HuH-7.5 (cell line): Measurements from ENCODE around the gene ABCB1.
"Not testable (repeated sequence)": the region's sequence is repeated elsewhere in the genome, so short reads cannot be mapped to it uniquely, and the experiment has no call there.

Experiments
- DNase-seq: peaks from one replicate; pipeline ENCODE4 v3.0.0; 2011; ENCODE audit warnings: low spot score

The ABCB1 gene

GRCh38 chr7:87574630-87575029 is 26.1 kb downstream of the ABCB1 start:
- no peak for DNase-seq

- not testable (repeated sequence) for DNase-seq
Observed at GRCh38 chr7:87572513-87572912, 28.2 kb downstream of the ABCB1 start.

DNA sequence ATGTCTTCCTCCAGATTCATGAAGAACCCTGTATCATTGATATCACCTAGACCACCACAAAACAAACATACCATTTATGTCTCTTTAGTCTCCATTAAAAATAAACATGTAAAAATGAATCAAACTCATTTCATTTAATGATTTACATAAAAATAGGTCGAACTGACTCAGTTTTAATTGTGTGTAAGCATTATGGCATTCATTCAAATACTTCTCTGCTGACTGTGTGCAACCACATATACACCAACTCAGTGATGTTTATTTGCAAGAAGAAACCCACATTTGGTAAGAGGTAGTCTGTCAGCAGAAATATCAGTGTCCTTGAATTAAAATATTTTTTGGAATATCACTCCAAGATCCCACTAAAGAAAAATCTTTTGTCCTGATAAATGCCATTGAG is 30.5 kb downstream of the ABCB1 start:
- no peak for DNase-seq

DNA sequence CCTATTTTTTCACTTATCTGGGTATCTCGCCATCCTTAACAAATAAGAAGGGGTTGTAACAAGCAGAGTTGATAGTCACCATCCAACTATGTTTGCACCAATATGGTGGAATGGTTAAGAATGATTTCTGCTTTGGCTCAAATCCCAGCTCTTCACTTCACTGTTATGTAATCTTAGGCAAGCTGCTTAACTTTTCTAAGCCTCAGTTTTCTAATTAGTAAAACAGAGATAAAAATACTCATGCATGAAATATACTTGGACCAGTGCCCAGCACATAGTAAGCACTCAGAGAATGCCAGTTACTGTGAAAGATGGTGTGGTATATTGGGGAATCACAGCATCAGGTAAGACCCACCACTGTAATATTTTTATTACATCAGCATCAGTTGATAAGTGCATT is 33.6 kb downstream of the ABCB1 start:
- no peak for DNase-seq

- no peak for DNase-seq
Observed at GRCh38 chr7:87566311-87566900, 34.3 kb downstream of the ABCB1 start.

- DNase-seq, result no peak
Observed at GRCh38 chr7:87565877-87566276, 34.8 kb downstream of the ABCB1 start.

DNA sequence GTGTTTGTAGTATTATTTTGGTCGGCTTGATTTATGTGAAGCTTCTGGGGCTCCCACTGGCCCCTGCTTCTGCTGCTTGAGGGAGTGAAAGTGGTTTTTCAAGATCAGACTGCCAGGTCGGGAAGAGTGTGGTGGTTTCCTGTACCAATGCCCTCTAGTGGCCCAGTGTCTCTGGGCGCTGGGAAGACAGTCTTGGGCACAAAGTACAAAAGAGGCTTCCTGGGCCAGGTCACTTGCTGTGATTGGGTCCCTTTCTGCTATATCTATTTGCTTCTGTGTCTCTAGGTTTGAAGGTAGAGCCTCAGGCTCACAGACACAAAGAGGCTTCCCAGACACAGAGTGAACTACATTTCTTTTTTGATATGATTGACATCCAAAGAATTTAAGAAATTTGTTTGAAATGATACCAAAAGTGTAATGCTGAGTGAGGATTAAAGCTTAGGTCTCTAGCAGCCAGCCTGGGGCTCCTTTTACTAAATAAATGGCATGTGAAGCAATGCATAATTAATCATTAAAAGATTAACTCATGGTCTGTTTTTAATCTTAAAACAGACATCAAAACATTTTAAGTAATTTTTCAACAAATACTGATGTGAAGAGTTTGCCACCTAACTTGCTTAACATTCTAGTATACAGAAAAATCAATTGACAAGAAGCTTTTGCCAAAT is 36.3 kb downstream of the ABCB1 start:
- DNase-seq, result peak; percentile 20

DNA sequence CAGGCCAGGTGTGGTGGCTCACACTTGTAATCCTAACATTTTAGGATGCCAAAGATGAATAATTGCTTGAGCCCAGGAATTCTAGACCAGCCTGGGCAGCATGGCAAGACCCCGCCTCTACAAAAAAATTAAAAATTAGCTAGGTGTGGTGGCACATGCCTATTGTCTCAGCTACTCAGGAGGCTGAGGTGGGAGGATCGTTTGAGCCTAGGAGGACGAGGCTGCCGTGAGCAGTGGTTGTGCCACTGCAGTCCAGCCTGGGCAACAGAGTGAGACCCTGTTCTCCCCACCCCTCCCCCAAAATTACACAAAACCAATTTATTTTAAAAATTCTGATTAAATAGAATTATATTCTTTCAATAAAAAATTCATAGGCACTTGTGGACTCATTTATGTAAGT is 39.0 kb downstream of the ABCB1 start:
- no peak for DNase-seq

- no peak for DNase-seq
Observed at GRCh38 chr7:87561102-87561501, 39.6 kb downstream of the ABCB1 start.

DNA sequence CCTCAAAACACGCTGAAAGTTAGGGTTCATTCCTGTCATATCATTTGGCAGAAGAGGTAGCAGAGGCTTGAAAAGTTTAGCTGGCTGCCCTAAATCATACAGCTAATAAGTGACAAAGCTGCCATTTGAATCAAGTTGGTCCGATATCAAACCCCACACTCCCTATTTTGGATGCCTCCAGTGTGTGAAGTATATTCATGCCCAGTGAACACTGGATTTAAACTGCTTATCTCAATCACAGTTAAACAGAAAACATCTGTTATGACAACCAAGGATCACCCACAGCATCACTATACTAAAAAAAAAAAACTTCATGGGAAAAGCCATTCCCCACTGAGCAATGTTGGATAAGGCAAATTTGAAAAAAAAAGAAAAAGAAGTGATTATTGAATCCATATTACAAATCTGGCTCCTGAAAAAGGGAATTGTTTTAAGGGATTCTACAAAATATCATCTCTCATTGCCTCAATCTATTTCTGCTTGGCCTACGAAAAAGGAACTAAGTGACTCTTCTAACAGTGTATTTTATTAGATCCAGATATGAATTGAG is 48.3 kb downstream of the ABCB1 start:
- no peak for DNase-seq

- DNase-seq, result no peak
Observed at GRCh38 chr7:87548123-87548919, 52.4 kb downstream of the ABCB1 start.

DNA sequence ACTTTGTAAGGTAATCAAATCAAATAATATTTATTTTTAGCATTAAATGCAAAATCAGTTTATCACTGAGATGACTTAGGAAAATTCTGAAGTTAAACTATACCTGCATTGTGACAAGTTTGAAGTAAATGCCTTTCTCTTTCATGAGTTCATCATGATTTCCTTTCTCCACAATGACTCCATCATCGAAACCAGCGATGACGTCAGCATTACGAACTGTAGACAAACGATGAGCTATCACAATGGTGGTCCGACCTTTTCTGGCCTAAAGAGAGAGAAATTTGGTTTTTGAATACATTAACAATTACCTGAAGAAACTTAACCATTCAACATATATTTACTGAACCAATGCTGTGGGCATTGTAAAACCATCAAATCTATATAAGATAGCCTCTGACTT is 54.9 kb downstream of the ABCB1 start:
- DNase-seq, result no peak

DNA sequence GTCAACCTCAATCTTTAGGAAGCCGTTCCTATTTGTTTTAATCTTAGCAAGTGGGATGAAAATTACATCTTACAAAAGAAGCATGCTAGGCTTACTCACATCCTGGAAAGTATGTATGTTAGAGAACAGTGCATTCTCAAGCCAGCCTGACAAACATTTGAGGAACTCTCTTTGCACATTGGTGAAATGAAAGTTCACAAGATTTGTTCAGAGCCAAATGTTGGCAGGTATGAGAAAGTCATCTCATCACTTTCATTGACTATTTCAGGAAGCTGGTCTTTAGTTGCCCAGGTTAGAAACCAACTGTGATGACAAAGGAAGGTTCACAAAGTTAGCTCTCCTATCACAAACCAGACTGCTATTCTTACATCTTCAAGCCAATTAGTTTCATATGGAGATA is 57.1 kb downstream of the ABCB1 start:
- no peak for DNase-seq

DNA sequence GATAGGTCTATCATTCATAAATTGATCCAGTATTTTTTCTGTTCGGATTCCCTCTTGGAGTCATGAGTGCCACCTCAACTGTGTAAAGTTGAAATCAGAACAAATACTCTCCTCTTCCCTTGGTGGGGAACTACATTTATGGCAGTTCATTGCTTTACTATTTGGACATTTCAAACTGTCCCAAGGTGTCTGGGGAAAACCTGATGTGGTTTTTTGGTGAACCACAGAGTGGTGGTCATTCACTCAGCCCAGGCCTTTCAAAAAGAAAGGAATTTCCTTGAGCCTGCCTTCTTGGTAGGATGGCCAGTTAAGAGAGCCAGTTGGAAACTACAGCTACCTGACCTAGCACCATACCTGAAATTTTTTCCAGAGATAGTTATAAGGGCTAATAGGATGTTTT is 59.0 kb downstream of the ABCB1 start:
- DNase-seq, result no peak

DNA sequence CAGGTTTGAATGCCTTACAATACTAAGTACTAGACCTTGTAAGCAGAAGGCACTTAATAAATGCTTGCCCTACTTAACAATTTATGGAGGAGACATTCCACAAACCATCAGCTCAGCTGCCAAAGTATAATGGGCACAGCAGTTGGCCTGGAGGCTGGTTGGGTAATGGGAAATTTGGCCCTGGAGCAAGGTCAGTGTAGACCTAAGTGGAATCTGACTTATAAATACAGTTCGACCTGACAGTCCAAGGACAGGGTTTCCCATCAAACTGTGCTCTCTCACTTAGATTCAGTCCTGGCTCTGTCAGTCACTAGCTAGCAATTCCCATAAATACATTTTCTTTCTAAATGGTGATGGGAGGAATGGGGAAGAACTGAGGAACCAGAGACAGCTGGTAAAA is 62.6 kb downstream of the ABCB1 start:
- no peak for DNase-seq

DNA sequence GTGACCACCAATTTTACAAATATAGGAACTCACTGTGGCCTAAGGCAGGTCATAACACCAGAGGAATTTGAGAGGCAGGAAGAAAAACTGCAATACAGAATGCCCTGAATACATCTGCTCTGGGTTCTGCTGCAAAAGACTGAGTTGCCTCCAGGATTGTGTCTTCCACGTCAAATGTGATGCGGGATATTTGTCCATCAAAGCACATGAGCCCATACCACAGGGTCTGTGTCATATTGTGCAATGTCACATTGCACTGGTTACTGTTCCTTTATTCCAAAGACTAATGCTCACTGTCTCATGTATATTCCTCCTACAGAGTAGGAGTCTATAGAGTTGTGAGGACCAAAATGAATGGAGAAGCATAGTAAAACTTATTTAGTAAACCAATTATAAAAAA is 66.6 kb downstream of the ABCB1 start:
- DNase-seq, result no peak

GRCh38 chr7:87530126-87530525 is 70.6 kb downstream of the ABCB1 start:
- DNase-seq, result no peak

DNA sequence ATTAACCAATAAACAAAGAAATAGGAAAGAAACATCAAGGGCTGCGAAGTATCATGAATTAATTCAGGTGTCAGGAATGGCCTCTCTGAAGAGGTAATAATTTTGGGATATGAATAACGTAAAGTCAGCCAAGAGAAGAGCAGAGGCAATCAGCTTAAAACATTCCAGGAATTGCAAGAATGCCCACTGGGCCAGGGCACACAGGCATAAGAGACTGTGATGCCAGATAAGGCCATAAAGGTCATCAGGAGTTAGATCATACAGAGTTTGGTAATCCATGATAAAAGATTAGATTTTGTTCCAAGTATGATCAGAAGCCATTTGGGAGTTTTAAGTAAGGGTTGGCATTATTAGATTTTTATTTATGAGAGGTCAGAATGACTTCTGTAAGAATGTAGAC is 72.0 kb downstream of the ABCB1 start:
- DNase-seq, result no peak

GRCh38 chr7:87518735-87519134 is 81.9 kb downstream of the ABCB1 start:
- DNase-seq, result no peak

DNA sequence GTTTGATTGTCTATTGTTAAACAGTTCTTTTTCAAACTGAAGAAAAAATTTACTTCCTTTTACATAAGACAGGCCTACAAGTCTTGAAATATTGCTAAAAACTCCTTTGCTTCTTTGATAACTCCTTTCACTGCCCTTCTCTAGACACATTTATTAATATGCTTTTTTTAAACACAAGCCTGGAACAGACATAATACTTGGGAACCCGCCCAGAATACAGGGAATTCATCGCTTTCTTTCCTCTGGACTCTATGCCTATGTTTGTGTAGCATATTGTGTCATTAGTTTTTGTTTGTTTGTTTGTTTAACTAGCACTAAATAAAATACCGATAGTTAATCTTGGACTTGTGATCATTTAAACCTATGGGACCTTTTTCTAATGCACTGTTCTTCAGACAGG is 82.8 kb downstream of the ABCB1 start:
- no peak for DNase-seq

- DNase-seq, result no peak
Observed at GRCh38 chr7:87517136-87517815, 83.4 kb downstream of the ABCB1 start.

GRCh38 chr7:87513735-87514335 is 86.8 kb downstream of the ABCB1 start:
- no peak for DNase-seq
